Glomerular visceral epithelial cell (primary cell): ENCODE results near the gene HNRNPUL2.
A peak's percentile ranks its signal among the peaks of the same experiment; 100 is the strongest.

ENCODE experiments used
- DNase-seq: peaks from one replicate; pipeline ENCODE4 v3.0.0-alpha.2; 2016; ENCODE audit errors: extremely low spot score

The HNRNPUL2 gene

GRCh38 chr11:62726915-62727164 lies 417 bp downstream of the HNRNPUL2 start:
- no peak for DNase-seq

- DNase-seq, result no peak
Measured at GRCh38 chr11:62726156-62726914, 922 bp downstream of the HNRNPUL2 start.

DNA sequence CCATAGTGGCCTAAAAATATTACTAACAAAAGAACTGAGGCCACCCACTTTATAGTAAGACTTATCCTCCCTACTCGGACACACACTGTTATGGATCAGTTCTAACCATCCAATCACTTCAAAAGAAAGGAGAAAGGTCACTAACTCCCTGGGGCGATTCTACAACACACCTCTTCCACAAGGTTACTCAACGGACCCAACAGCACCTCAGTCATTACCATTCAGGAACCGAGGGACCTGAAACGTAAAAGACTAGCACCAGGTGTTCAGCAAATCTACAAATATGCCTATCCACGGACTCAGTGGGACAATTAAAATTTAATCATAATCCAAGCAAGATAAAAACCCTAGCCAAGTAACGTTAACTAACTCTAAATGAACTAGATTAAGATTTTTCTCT lies 1.6 kb downstream of the HNRNPUL2 start:
- no peak for DNase-seq

- no peak for DNase-seq
Measured at GRCh38 chr11:62724171-62724570, 3.1 kb downstream of the HNRNPUL2 start.

GRCh38 chr11:62721994-62722393 lies 5.3 kb downstream of the HNRNPUL2 start:
- DNase-seq, result no peak

DNA sequence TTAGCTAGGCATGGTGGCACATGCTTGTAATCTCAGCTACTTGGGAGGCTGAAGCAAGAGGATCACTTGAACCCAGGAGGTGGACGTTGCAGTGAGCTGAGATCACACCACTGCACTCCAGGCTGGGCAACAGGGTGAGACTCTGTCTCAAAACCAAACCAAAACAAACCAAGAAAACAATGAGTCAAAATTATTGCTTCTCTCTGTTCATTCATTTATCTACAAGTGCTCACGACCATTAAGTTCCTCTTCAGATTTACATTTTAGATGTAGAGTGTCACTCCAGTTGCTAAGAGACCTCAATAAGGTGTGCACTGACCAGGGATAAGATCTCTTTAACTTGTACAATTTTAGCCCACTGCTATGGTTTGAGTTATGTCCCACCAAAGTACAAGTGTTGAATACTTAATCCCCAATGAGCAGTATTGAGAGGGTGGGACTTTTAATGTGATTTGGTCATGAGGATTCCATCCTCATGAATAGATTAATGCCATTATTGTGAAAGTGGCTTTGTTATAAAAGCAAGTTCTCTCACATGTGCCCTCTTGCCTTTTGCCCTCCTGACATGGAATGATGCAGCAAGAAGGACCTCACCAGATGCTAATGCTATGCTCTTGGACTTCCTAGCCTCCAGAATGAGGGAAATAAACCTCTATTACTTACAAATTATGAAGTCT lies 7.8 kb downstream of the HNRNPUL2 start:
- no peak for DNase-seq

GRCh38 chr11:62716816-62717215 lies 10.4 kb downstream of the HNRNPUL2 start:
- no peak for DNase-seq

- DNase-seq, result no peak
Measured at GRCh38 chr11:62716206-62716605, 11.1 kb downstream of the HNRNPUL2 start.

DNA sequence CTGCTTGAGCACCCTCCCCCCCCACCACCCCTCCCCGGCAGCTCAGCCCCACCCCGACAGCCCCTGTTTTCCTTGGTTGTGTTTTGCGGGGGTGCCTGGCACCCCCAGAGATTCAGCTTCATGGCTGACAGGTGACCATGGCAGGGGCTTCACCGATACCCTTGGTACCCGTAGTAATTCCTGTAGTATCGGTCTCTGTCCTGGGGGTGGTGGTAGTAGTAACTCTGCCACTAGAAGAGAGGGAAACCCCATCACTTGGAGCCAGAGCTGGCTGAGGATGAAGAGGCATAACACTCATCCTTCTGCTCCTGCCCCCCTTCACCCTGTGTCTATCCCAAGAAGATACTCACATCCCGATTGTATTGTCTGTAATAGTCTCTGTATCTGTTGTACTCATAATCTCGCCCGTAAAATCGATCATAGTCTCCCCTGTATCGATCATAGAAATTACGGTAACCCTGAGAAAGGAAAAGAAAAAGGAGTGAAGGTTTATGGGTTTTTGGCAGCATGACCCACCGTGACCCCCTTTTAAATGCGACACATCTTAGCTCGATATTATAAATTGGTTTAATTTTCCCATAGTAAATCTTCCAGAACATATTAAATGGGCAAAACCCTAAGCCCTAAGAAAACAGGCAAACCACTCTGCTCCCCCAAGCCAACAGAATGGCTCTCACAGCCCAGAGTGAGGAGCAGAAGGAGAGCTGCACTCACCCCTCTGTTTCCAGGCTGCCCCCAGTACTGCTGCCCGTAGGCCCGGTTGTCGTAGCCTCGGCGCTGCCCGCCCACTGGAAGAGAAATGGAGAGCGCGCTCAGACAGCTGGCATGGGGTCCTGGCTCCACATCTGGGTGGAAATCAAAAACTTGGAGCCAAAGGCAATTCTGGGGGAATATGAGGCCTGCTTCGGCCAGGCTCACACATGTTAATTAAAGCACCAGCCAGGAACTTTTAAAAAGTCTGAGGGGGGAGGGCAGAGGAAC lies 11.8 kb downstream of the HNRNPUL2 start:
- no peak for DNase-seq

DNA sequence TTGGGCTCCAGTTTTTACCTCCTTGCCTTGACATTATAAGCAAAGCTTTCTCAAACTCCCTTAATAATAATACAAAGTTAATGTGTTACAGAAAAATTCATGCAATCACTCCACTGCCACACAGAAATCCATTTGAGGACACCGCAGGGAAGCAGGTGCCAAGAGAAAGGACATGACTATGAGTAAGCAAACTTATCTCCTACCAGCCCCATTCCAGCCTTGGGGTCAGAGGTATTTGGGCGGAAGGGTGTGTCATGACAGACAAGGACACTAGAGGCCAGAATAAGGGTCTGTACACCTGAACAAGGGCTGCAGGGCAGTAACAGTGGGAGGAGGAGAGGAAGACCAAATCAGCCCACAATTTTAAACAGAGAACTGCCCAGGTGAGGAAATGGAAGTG lies 13.9 kb downstream of the HNRNPUL2 start:
- peak; percentile 53 for DNase-seq

DNA sequence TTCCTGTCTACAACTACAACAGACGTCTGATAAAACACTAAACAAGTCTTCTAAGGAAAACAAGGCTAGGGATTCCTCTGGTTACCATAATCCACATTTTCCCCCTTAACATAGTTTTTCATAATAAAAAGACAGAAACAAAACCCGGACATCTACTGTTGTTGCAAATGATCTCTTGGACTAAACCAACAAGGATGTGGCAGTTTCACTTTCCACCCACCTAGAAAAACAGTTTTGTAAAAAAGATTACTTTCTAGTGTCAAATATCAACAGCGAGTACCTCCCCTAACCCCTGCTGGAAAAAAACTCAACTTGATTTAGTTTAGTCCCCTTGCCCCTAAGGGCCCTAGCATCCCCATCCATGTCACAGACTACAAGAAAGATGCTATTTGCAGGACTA lies 14.4 kb downstream of the HNRNPUL2 start:
- no peak for DNase-seq

- DNase-seq, result no peak
Measured at GRCh38 chr11:62712276-62712812, 14.9 kb downstream of the HNRNPUL2 start.

DNA sequence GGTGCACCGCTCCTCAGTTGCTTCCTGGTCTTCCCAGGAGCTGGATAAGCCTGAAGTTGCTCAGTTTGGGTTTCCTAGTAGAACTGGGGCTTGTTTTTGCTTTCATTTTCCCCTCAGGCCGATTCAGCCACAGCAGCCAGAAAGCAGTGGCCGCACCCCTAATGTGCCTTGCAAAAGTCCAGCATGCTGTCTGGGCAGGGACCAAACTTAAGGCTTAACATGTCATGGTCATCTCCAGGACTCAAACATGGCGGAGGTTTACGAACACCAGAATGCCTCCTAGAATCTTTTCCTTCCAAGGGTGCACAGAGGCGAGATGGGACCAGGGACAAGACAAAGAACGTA lies 17.3 kb downstream of the HNRNPUL2 start:
- DNase-seq, result no peak

DNA sequence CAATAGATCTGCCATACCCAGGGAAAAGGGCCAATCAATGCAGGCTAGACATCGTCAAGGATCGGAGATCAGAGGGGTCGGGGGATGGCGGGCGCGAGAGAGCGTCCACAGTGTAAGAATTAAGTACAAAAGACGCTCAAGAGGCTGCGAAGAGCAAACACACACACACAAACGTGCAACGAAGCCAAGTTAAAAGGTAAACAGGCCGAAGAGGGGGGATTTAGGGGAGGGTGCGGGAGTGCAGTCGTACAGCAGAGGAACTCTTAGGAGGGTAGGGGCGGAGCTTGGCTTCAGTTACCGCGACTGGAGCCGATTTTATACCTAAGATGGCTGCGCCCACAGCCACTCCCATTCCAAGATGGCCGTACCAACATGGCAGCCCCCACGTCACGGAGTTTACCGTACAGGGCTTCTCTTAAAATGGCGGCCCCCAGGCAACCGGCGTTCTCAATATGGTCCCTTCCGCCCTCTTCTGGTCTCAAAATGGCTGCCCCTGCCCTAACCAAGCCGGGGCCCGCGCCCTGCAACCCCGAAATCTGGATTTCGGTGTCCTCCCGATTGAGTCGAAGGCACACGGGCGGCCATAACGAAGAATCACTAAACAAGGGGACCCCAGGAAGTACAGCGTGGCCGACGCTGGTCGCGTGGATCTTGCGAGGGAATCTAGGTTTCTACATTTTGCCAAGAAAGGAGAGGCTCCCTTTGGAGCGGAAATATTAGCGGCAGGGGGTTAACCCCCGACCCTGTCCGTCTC lies 17.8 kb downstream of the HNRNPUL2 start:
- DNase-seq, result peak; percentile 69

DNA sequence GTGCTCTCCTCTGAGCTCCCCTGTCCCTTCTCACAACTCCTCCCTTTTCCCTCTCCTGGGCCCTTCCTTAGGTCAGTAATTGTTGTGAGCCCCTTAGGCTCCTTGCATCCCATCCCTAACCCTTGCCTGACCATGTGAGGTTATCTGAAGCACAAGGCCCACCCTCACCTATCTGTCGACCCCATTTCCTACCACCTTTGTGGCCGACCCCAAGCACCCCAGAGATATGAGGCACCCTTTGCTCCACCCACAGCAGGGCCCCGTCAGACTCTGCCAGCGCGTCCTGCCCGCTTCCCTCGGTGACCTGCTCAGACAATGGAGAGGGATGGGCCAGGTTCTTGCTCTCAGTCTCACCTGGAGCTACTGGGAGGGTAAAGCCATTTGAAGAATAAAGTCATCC lies 18.5 kb downstream of the HNRNPUL2 start:
- DNase-seq, result no peak

GRCh38 chr11:62708392-62708791 lies 18.9 kb downstream of the HNRNPUL2 start:
- no peak for DNase-seq

DNA sequence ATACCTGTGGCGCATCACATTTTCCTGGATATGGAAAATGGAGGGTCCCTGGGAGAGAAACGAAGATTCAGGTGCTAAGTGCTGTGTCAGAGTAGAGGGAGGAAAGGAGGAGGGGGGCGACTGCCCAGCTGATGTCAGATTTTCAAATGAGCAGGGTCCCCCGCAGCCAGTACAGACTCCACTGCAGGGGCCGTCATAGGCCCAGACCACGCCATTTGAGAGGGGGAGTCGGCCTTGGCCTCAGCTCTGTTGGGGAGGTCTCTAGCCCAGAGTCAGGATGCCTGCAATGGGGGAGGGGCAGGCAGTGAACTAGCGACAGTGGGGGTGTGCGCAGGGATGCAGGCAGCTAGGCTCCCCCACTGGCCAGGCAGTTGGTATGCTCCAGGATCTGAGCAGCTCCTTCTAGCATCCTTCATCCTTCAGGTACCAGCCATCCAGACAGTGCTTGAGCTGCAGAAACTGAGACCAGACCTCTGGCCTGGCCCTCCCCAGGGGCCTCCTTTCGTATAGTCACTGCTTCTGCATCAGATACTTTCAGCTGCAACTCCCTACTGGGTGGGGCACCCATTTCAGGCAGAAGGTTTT lies 19.9 kb downstream of the HNRNPUL2 start, which contains the start of the genes BSCL2 and GNG3:
Gene BSCL2, minus strand, starts transcription at position 148 of the 585 bp plus-strand sequence. CDS start 229 bp downstream, outside the sequence.
Gene GNG3, plus strand, starts transcription at position 400 of the 585 bp plus-strand sequence. CDS start 620 bp downstream, outside the sequence.
- no peak for DNase-seq

DNA sequence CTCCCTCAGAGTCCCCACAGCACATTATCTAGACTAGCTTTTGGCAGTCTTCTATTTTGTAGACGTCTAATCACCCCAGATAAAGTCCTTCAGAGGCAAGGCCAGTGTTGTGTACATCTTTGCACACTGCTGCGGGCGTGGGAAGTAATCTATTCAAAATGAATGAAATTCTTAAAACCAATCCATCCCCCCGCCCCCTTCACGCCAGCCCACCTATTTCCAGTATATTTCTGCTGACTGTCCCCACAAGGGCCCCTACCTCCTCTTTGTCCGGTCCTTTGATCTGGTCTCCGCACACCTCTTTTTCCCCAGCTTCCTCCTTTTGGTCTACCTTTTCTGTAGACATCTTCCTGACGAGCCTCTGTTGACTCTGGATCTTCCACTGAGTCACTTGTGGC lies 20.4 kb downstream of the HNRNPUL2 start:
- DNase-seq, result no peak

GRCh38 chr11:62705880-62706849 lies 21.1 kb downstream of the HNRNPUL2 start:
- DNase-seq, result peak; percentile 95

GRCh38 chr11:62705413-62705812 lies 21.8 kb downstream of the HNRNPUL2 start:
- DNase-seq, result no peak
